GM18909 (cell line): Measurements from ENCODE around the gene WDR4.
A peak's percentile ranks its signal among the peaks of the same experiment; 100 is the strongest.
"Not testable (repeated sequence)": the region's sequence is repeated elsewhere in the genome, so short reads cannot be mapped to it uniquely, and the experiment has no call there.

Experiments used
- ATAC-seq: cut with Tn5 transposase; IDR thresholded peaks from one replicate; pipeline ENCODE4 v1.9.1; 2021; ENCODE audit warnings: mild to moderate bottlenecking; ENCODE audit not compliant: unreplicated experiment, poor library complexity

WDR4 gene, protein sequence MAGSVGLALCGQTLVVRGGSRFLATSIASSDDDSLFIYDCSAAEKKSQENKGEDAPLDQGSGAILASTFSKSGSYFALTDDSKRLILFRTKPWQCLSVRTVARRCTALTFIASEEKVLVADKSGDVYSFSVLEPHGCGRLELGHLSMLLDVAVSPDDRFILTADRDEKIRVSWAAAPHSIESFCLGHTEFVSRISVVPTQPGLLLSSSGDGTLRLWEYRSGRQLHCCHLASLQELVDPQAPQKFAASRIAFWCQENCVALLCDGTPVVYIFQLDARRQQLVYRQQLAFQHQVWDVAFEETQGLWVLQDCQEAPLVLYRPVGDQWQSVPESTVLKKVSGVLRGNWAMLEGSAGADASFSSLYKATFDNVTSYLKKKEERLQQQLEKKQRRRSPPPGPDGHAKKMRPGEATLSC

DNA sequence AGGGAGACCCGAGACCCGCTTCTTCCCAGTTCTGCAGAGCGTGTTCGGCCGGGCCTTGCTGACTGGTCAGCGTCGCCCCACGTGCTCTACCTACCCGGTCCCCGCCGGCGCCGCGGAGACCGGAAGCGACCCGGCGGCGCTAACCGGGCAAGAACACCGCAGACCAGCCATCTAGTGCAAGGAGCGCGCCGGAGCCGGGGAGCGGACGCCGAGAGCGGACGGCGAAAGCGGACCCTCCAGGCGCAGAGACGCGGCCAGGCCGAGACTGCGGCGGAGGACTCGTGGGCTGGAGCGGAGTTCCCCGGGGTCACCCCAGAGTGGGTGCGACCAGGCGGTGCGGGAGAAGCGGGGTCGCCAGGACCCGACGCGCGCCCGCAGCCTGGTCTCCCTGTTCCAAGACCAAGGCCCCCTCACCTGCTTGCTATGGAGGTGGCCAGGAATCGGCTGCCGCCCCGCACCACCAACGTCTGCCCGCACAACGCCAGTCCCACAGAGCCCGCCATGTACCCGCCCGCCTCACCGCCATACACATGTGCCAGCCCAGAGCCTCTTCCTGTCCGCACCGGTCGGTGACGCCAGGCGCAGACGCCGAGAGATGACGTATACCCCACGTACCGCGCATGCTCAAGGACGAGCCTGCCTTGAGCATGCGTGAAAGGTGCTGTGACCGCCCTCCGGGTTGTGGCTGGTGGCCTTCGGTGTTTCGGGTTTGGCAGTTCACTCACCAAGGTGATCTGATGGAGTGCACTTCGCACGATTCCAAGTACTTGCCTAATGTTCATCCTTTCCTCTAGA is at the start of gene WDR4:
WDR4 (minus strand) TSS at position 547 of the 795 bp plus-strand sequence; CDS start at position 503, 44 bp downstream.
- peak; percentile 88 for ATAC-seq

DNA sequence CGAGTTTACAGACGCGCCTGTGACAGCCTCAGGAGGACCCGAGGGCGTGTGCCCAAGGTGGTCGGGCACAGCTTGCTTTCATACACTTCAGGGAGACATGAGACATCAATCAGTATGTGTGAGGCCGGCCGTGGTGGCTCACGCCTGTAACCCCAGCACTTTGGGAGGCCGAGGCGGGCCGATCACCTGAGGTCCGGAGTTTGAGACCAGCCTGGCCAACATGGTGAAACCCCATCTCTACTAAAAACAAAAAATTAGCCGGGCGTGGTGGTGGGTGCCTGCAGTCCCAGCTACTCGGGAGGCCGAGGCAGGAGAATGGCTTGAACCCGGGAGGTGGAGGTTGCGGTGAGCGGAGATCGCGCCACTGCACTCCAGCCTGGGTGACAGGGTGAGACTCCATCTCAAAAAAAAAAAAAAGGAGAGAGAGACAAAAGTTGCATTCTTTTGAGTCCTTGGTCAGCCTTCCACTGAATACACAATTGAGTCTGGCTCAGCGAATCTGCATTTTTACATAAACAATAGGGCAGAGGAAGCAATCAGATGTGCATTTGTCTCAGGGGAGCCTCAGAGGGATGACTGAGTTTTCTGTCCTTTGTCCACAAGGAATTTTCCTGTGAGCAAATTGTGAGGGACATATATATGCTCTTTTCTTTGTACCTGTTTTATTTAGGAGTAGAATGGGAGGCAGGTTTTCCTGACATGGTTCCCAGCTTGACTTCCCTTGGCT is 48.3 kb upstream of the WDR4 start:
- not testable (repeated sequence) for ATAC-seq

DNA sequence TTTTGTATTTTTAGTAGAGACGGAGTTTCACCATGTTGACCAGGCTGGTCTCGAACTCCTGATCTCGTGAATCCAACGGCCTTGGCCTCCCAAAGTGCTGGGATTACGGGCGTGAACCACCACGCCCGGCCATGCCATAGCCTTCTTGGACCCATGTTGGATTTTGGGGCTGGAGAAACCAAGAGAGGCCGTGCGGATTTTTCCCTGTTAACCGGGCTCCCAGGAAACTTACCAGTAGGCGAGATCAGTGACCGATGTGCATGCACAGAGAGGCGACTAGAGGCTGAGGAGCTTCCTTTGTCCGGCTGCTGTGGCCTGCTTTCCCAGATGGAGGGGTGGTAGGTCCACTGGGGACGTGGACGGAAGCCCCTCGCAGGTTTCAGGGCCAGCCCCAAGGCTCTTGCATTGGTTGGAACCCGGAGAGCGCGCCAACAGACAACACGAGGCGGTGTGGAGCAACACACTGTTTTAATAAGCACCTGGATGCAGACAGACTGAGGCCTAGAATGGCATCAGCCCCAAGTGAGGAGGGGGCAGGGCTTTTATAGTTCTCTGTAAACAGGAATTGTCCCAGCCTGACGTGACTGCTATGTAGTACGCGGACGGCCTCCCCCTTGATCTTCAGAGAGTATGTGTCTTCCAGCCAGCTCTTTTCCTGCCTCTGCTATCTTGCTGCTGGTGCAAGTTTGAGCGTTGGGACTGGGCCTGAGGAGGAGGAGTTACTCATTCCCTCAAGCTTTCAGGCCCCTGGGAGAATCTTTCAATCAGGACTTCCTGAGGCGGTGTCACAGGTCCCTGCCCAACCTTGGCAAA is 46.0 kb upstream of the WDR4 start, which contains the start of gene ERVH48-1:
ERVH48-1 (minus strand) TSS at position 517 of the 813 bp plus-strand sequence. CDS start 6,624 bp downstream, outside the sequence.
- ATAC-seq, result no peak

DNA sequence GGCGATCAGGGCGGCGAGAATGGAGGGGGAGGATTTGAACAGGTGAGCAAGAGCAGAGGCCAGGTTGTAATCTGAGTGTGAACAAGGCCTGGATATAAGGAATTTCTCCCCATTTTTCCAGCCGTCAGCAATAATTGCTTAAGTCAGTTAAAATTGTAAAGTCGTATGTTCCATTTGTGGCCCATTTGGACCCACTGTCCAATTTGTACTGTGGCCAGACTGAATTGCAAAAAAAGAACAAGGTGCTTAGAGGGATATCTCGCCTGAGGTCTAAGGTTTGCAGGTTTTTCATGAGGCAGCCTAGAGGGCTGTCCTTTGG is 45.1 kb upstream of the WDR4 start:
- ATAC-seq, result no peak

DNA sequence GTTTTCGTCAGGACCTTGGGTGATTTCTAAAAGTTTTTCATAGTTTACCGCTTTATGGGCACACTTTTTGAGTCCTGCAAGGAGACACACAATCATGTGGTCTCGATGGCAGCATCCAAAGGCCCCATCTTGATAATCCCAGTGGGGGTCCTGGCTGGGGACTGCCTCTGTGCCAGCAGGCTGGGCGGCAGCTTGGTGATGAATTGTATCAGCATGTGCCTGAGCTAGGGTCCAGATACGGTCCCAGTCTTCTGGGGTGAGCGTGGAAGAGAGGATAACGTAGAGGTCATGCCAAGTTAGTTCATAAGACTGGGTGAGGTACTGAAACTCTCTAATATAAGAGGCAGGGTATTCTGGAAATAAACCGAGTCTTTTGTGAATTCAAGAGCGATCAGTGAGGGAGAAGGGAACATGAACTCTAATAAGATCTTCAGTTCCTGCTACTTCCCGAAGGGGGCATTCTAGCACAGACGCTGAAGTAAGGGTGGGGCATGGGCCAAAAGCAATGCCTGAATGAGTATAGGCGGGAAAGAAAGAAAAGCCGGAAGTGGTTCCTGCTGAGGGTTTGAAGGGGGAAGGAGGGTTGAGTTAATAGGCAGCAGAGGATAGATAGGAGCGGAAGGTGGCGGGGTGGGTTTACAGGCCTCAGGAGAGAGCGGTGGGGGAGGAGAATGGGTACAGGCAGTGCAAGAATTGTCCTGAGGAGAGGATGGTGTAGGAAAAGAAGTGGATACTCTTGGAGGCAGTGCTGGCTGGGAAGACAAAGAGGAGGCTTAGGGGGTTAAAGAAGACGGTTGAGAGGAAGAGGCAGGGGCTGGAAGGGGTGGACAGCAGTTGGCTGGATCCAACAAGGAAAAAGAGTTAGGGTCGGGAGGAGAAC is 44.5 kb upstream of the WDR4 start:
- no peak for ATAC-seq

DNA sequence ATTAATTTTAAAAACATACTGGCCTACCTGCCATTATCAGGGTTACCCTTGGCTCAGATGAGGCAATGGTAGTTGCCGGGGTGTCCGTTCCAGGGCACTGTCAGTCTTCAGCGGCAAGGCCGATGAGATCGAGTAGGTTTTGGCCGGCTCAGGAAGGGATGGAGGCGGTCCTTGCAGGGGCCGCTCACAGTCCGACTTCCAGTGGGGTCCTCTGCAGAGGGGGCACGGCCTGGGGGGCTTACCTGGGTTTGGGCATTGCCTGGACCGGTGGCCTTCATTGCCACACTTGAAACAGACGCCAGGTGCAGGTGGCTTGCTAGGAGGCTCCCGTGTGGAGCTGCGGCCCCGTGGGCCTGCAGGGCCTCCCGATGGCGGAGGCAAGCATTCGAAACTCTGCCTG is 43.6 kb upstream of the WDR4 start:
- ATAC-seq, result no peak

DNA sequence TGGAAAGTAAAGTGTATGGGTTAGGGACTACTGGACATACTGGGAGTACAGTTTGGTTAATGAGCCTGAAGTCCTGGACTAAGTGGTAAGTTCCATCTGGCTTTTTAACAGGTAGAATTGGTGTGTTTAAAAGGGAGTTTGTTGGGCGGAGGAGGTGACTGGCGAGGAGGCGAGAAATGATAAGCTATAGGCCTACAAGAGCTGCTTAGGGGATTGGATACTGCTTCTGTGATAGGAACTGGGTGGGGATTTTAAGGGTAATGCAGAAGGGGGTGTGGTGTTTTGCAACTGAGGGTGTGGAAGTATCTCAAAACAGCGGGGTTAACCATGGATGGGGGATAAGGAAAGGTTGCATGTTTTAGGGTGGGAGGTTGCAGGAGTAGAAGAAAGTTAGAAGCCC is 42.6 kb upstream of the WDR4 start:
- no peak for ATAC-seq

DNA sequence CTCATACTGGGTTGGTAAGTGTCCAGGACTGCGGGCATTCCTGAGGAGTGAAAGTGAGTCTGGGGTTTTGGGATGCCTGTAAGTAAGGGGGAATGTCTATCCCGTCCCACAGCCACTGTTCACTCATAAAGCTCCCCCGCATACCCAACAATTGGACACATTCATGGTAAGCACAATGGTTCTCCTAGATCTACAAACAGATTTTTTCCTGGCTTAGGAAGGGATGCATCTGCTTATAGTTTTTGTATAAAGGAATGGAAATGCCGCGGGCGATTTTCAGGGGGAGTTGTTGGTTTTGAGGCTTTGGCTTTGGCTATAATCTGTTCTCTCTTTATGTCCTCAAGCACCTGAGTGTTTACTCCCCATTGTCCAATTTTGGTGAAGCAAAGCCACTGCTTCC is 39.0 kb upstream of the WDR4 start:
- ATAC-seq, result no peak

DNA sequence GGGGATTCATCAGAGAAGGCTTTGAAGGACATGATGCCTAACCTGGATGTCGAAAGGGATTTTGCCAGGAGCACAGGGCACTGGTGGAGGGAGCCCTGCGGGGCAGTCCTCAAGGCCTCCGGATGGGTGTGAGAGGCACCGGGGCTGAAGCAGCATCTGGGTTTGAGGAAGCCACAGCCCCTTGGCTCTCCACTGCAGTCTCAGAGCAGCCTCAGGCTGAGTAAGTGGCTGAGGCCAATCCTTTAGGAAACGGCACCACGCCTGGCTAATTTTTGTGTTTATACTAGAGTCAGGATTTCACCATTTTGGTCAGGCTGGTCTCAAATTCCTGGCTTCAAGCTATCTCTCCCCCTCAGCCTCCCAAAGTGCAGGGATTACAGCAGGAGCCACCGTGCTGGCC is 34.1 kb upstream of the WDR4 start:
- ATAC-seq, result no peak

DNA sequence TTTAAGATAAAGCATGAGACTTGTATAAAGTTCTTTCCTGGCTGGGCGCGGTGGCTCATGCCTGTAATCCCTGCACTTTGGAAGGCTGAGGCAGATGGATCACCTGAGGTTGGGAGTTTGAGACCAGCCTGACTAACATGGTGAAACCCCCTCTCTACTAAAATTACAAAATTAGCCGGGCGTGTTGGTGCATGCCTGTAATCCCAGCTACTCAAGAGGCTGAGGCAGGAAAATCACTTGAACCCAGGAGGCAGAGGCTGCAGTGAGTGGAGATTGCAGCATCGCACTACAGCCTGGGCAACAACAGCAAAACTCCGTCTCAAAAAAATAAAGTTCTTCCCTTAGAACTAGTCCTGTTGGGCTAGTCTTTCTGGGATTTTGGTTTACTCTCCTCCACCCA is 32.6 kb upstream of the WDR4 start:
- not testable (repeated sequence) for ATAC-seq

DNA sequence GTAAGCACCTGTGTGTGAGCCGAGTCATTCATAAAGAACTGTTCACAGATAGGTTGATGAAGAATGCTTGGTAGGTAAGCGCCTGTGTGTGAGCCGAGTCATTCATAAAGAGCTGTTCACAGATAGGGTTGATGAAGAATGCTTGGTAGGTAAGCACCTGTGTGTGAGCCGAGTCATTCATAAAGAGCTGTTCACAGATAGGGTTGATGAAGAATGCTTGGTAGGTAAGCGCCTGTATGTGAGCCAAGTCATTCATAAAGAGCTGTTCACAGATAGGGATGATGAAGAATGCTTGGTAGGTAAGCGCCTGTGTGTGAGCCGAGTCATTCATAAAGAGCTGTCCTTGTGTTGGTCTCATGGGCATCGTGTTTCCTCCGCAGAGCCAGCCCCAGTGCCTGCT is 29.1 kb upstream of the WDR4 start:
- not testable (repeated sequence) for ATAC-seq

DNA sequence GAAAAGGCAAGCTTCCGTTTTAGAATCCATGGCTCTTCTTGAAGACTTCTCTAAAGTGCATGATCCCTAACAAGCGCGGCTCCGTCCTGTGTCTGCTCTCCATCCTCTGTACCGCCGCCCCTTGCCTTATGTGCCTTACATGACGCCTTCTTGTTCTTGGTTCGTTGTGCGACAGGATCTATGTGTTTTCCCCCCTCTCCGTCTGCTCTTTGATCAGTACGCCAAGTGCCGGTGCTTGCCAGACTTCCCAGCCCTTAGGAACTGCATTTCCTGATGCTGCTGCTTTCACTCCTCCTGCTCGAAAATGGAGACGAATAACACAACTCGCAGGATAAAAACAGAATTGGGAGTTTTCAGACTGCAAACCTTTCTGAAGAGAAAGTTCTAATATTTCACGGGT is 26.9 kb upstream of the WDR4 start:
- no peak for ATAC-seq

DNA sequence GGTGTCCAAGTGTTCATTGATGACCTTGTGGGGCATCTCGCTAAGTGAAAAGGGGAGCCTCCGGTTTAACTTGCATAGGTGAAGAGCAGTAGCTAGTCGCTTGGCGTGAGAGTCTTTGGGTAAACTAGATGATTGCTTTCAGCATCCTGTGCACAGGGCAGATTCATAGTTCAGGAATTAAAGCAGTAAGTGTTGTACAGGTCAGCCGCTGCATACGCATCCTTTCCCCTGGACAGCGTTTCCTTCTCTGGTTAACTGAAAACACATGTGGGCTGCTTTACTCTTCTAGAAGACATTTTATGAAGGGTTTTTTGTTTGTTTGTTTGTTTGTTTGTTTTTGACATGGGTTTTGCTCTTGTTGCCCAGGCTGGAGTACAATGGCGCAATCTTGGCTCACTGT is 25.9 kb upstream of the WDR4 start:
- no peak for ATAC-seq

DNA sequence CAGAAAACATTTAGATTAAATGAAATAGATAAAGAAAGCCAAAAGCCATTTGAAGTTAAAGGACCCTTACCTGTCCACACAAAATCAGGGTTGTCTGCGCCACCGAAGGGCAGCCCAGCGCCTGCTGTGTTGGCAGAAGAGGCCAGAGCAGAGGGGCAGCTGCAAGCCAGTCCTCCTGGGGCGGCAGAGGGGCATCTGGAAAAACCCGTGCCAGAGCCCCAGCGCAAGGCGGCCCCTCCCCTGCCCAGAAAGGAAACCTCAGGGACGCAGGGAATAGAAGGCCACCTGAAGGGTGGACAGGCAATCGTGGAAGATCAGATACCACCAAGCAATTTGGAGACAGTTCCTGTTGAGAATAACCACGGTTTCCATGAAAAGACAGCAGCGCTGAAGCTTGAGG is 24.5 kb upstream of the WDR4 start:
- ATAC-seq, result no peak

DNA sequence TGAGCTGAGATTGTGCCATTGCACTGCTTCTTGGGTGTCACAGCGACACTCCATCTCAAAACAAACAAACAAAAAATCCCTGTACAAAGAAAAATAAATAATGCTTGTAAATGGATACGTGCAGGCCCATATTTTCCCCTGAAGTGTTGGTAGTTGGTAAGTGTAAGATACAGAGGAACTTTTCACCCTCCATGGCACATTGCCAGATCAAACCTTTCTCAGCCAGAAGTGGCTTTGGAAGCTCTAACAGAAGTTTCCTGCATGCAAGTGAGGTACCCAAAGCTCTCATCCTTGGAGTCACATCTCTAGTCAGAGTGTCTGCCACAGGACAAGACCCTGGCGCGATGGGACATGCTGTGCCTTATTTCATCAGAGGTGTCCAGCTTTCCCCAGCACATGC is 21.1 kb upstream of the WDR4 start:
- no peak for ATAC-seq

DNA sequence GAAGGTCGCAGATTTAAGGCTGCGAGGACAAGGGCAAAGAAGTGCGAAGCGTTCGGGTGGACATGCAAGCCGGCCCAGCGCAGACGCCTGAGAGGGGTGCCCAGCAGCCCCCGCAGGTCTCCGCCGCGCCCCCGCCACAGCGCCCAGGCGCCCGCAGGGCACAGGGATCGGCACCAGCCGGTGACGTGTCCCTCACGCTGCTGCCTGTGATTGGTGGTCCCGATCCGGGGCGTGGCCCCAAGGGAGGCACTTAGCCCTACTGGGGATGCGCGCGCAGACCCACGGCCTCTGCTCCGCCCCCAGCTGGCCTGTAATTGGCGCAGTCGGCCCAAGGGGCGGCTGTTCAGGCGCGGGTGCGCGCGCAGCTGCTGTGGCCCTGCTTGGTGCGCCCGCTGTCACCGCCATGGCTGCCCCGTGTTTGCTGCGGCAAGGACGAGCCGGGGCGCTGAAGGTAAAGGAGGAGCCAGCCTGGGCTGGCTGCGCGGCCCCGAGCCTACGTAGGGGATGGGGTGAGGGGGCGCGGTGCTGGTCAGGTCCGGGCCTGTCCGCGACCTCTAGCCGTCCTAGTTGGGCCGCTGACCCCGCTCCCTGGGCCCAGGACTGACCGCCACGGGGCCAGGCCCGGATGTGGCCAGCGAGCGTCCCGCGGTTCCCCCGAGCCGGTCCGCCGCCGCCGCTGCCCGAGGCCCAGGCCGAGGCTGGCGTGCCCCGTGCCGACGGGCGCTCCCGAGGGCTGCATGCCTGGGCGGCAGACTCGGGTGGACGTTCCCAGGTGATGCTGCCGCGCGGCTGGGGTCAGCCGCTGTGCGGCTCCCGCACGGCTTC is 13.8 kb upstream of the WDR4 start, which contains the start of gene NDUFV3:
NDUFV3 (plus strand) TSS at position 379 of the 825 bp plus-strand sequence; CDS start at position 404, 25 bp downstream.
- peak; percentile 90 for ATAC-seq

DNA sequence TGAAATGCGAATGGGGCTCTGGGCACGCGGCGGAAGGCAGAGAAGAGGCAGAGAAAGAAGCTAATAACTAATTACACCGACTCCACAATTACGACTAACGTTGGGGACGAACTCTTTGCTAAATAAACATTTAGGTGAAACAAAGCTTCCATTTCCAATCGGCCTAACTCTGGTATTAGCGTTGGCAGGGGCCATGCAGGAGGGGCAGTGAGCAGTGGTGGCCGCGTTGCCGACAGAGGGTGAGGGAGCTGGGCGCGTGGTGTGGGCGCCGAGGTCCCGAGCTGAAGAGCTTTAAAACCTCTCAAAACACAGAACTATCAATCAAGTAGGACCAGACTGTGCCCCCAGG is 13.2 kb upstream of the WDR4 start:
- peak; percentile 17 for ATAC-seq

DNA sequence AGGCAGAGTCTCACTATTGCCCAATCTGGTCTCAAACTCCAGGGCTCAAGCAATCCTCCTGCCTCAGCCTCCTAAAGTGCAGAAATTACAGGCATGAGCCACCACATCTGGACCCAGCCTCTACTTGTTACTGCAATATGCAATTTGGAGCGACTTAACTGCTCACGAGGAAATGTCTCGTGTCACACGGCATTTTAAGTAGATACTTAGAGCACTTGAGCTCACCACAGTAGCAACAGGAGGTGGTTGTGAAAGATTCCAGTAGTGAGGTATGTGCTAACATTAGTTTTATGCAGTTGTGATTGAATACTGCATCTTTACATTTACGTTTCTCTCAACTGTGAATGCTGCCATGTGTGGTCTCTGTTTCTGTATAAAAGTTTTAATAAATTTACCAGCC is 8.0 kb upstream of the WDR4 start:
- no peak for ATAC-seq
